WTC11 (cell line): Measurements from ENCODE around the gene BPTF. TPM values are rescaled to one million over a fixed set of nuclear protein-coding genes. Genes with fewer than 3 reads are reported as not detected.

ENCODE experiments used
- ATAC-seq: fragments of 200-7000 bp; cut with Tn5 transposase; 2 replicates; pipeline ENCODE4 v1.10.0; 2021; ENCODE audit warnings: mild to moderate bottlenecking, moderate library complexity
- CTCF ChIA-PET: fragments of 300-600 bp; sonication (Branson Sonifier 250); formaldehyde crosslinking; loops from one replicate; lab custom pipeline; 2021; ENCODE audit warnings: antibody characterized with exemption; lab: Charles Lee
- POLR2A ChIA-PET: fragments of 350-600 bp; sonication (Branson Sonifier 250); formaldehyde crosslinking; loops from one replicate; lab custom pipeline; 2021; ENCODE audit warnings: antibody characterized with exemption; lab: Charles Lee
- DNase-seq: peaks from one replicate; pipeline ENCODE4 v3.0.0; 2021; ENCODE audit warnings: low spot score
- H3K27ac Mint-ChIP-seq: 2 replicates; pipeline ENCODE4 v1.8.0; 2021; ENCODE audit warnings: mixed read lengths
- H3K27me3 Mint-ChIP-seq: 2 replicates; pipeline ENCODE4 v1.8.0; 2021; ENCODE audit warnings: low read depth, mild to moderate bottlenecking, moderate library complexity, mixed read lengths
- H3K36me3 Mint-ChIP-seq: 2 replicates; pipeline ENCODE4 v1.8.0; 2021; ENCODE audit warnings: mixed read lengths
- H3K4me1 Mint-ChIP-seq: 2 replicates; pipeline ENCODE4 v1.8.0; 2022; ENCODE audit warnings: mixed read lengths
- H3K4me3 Mint-ChIP-seq: 2 replicates; pipeline ENCODE4 v1.8.0; 2021; ENCODE audit warnings: mild to moderate bottlenecking, moderate library complexity, mixed read lengths
- H3K9me3 Mint-ChIP-seq: 2 replicates; pipeline ENCODE4 v1.8.0; 2021; ENCODE audit warnings: mixed read lengths
- CBFB ChIP-seq: sonication (generic); formaldehyde crosslinking; IDR thresholded peaks from 2 replicates; pipeline ENCODE4 v1.8.1; 2022; ENCODE audit warnings: mild to moderate bottlenecking, low read depth, missing genetic modification reagents
- ELF4 ChIP-seq: sonication (generic); formaldehyde crosslinking; IDR thresholded peaks from 2 replicates; pipeline ENCODE4 v1.8.1; 2022; ENCODE audit warnings: low read depth, mild to moderate bottlenecking, moderate library complexity, missing genetic modification reagents
- FOXP1 ChIP-seq: sonication (generic); formaldehyde crosslinking; IDR thresholded peaks from 2 replicates; pipeline ENCODE4 v1.8.0; 2022; ENCODE audit warnings: missing genetic modification reagents, mild to moderate bottlenecking, moderate library complexity, borderline replicate concordance
- GRHL2 ChIP-seq: fragments of 250-450 bp; sonication (Bioruptor Pico); IDR thresholded peaks from 2 replicates; pipeline ENCODE4 v1.8.0; 2022; ENCODE audit warnings: mild to moderate bottlenecking, moderate library complexity; ENCODE audit not compliant: insufficient replicate concordance, severe bottlenecking
- MXD4 ChIP-seq: fragments of 250-450 bp; sonication (Bioruptor Pico); IDR thresholded peaks from 2 replicates; pipeline ENCODE4 v1.8.0; 2021; ENCODE audit warnings: mild to moderate bottlenecking, moderate library complexity, borderline replicate concordance
- MYBL2 ChIP-seq: sonication (generic); formaldehyde crosslinking; IDR thresholded peaks from 2 replicates; pipeline ENCODE4 v1.8.1; 2023; ENCODE audit warnings: mild to moderate bottlenecking, moderate library complexity, missing genetic modification reagents
- NFE2L1 ChIP-seq: sonication (generic); formaldehyde crosslinking; IDR thresholded peaks from 2 replicates; pipeline ENCODE4 v1.8.1; 2023; ENCODE audit warnings: missing genetic modification reagents
- NR2C2 ChIP-seq: sonication (generic); formaldehyde crosslinking; IDR thresholded peaks from 2 replicates; pipeline ENCODE4 v1.8.0; 2022; ENCODE audit warnings: mild to moderate bottlenecking, missing genetic modification reagents
- OVOL2 ChIP-seq: fragments of 250-450 bp; sonication (Bioruptor Pico); IDR thresholded peaks from 2 replicates; pipeline ENCODE4 v1.9.0; 2021; ENCODE audit warnings: mild to moderate bottlenecking, borderline replicate concordance
- SMAD3 ChIP-seq: sonication (generic); formaldehyde crosslinking; IDR thresholded peaks from 2 replicates; pipeline ENCODE4 v1.8.0; 2022; ENCODE audit warnings: missing genetic modification reagents, mild to moderate bottlenecking, borderline replicate concordance
- SMAD4 ChIP-seq: sonication (generic); formaldehyde crosslinking; IDR thresholded peaks from 2 replicates; pipeline ENCODE4 v1.8.0; 2022; ENCODE audit warnings: mild to moderate bottlenecking, missing genetic modification reagents
- TCF7 ChIP-seq: sonication (generic); formaldehyde crosslinking; IDR thresholded peaks from 2 replicates; pipeline ENCODE4 v1.8.0; 2022; ENCODE audit warnings: mild to moderate bottlenecking, low read depth, missing genetic modification reagents, moderate library complexity
- ZNF138 ChIP-seq: sonication (generic); formaldehyde crosslinking; conservative IDR thresholded peaks from 2 replicates; pipeline ENCODE4 v1.8.1; 2022; ENCODE audit warnings: mild to moderate bottlenecking, moderate library complexity, missing genetic modification reagents
- ZNF317 ChIP-seq: sonication (generic); formaldehyde crosslinking; IDR thresholded peaks from 2 replicates; pipeline ENCODE4 v1.8.1; 2023; ENCODE audit warnings: low read depth, mild to moderate bottlenecking, moderate library complexity, missing genetic modification reagents, borderline replicate concordance
- ZNF416 ChIP-seq: fragments of 250-450 bp; sonication (Bioruptor Pico); IDR thresholded peaks from 2 replicates; pipeline ENCODE4 v1.9.0; 2021; ENCODE audit warnings: mild to moderate bottlenecking, inconsistent platforms
- total RNA-seq: library from RNA; stranded (reverse); gene quantifications from 3 replicates; pipeline ENCODE4 v1.2.3, GENCODE V29; 2021
- TF ChIP-seq, protein P1 (sequence below): sonication (generic); formaldehyde crosslinking; IDR thresholded peaks from 2 replicates; pipeline ENCODE4 v1.8.1; 2022; ENCODE audit warnings: mild to moderate bottlenecking, moderate library complexity, missing genetic modification reagents
- TF ChIP-seq, protein P2 (sequence below): sonication (generic); formaldehyde crosslinking; IDR thresholded peaks from 2 replicates; pipeline ENCODE4 v1.8.0; 2022; ENCODE audit warnings: mild to moderate bottlenecking, missing genetic modification reagents
- TF ChIP-seq, protein P3 (sequence below): sonication (generic); formaldehyde crosslinking; IDR thresholded peaks from 2 replicates; pipeline ENCODE4 v1.8.0; 2022; ENCODE audit warnings: mild to moderate bottlenecking, missing genetic modification reagents
- TF ChIP-seq, protein P4 (sequence below): sonication (generic); formaldehyde crosslinking; conservative IDR thresholded peaks from 2 replicates; pipeline ENCODE4 v1.8.1; 2022; ENCODE audit warnings: mild to moderate bottlenecking, missing genetic modification reagents
- TF ChIP-seq, protein P5 (sequence below): sonication (generic); formaldehyde crosslinking; conservative IDR thresholded peaks from 2 replicates; pipeline ENCODE4 v1.8.1; 2023; ENCODE audit warnings: mild to moderate bottlenecking, low read depth, missing genetic modification reagents, moderate library complexity
- TF ChIP-seq, protein P6 (sequence below): sonication (generic); formaldehyde crosslinking; IDR thresholded peaks from 2 replicates; pipeline ENCODE4 v1.8.1; 2023; ENCODE audit warnings: mild to moderate bottlenecking, missing genetic modification reagents, moderate library complexity
- TF ChIP-seq, protein P7 (sequence below): sonication (generic); formaldehyde crosslinking; IDR thresholded peaks from 2 replicates; pipeline ENCODE4 v1.8.1; 2023; ENCODE audit warnings: mild to moderate bottlenecking, missing genetic modification reagents, borderline replicate concordance

BPTF gene
- total RNA-seq, 1 experiment from 2014 or later = 178 TPM

DNA sequence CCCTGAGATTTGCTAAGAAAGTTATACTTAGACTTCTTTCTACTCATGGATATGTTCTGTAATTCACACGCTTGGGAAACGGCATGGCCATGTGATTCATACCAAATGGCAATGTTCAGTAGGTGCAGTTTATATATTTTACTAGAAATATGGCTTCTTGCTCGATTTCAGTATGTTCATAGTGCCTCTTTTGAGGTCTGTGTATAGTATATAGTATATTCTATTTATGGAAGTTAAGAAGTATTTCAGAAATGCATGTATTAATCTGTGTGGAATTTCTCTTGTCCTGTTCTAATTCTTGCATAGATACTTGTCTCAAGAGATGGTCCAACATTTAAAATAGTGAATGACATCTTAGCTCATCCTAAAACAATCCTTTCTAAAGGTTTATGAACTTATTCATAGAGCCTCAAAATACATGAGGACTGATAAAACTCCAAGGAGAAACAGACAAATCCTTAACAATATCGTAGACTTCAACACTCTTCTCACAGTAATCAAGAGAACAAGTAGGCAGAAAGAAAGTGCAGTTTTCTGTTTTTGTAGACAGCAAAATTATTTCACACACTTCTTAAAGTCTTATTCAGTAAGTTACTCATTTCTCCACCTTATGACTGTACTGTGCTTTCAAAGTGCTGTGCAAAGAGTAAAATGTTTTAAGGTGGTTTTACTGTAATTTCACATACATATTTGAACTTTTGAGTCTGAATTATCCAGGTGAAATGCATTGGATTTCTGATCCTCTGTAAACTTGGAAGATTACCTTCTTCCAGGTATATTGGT lies 11.1 kb downstream of the BPTF start:
- CTCF ChIA-PET = interaction anchor here (1.2 to 2.4 kb wide), 2 partner anchors 12 to 106 kb away, joined by 4 to 7 read pairs; partner anchors contain the start of gene BPTF
- TF ChIP-seq GRHL2 (CRISPR knock-in tag) (no peak), ZNF317 (no peak), TCF7 (CRISPR knock-in tag) (no peak), MYBL2 (CRISPR knock-in tag) (no peak), ELF4 (CRISPR knock-in tag) (no peak), SMAD4 (no peak), ZNF416 (CRISPR knock-in tag) (no peak)
- TF ChIP-seq, protein P1, sequence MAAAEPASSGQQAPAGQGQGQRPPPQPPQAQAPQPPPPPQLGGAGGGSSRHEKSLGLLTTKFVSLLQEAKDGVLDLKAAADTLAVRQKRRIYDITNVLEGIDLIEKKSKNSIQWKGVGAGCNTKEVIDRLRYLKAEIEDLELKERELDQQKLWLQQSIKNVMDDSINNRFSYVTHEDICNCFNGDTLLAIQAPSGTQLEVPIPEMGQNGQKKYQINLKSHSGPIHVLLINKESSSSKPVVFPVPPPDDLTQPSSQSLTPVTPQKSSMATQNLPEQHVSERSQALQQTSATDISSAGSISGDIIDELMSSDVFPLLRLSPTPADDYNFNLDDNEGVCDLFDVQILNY (CRISPR knock-in tag) = no peak
- TF ChIP-seq, protein P2, sequence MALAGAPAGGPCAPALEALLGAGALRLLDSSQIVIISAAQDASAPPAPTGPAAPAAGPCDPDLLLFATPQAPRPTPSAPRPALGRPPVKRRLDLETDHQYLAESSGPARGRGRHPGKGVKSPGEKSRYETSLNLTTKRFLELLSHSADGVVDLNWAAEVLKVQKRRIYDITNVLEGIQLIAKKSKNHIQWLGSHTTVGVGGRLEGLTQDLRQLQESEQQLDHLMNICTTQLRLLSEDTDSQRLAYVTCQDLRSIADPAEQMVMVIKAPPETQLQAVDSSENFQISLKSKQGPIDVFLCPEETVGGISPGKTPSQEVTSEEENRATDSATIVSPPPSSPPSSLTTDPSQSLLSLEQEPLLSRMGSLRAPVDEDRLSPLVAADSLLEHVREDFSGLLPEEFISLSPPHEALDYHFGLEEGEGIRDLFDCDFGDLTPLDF (CRISPR knock-in tag) = no peak
- TF ChIP-seq, protein P3, sequence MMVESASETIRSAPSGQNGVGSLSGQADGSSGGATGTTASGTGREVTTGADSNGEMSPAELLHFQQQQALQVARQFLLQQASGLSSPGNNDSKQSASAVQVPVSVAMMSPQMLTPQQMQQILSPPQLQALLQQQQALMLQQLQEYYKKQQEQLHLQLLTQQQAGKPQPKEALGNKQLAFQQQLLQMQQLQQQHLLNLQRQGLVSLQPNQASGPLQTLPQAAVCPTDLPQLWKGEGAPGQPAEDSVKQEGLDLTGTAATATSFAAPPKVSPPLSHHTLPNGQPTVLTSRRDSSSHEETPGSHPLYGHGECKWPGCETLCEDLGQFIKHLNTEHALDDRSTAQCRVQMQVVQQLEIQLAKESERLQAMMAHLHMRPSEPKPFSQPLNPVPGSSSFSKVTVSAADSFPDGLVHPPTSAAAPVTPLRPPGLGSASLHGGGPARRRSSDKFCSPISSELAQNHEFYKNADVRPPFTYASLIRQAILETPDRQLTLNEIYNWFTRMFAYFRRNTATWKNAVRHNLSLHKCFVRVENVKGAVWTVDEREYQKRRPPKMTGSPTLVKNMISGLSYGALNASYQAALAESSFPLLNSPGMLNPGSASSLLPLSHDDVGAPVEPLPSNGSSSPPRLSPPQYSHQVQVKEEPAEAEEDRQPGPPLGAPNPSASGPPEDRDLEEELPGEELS (CRISPR knock-in tag) = no peak
- TF ChIP-seq, protein P4, sequence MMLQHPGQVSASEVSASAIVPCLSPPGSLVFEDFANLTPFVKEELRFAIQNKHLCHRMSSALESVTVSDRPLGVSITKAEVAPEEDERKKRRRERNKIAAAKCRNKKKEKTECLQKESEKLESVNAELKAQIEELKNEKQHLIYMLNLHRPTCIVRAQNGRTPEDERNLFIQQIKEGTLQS = no peak
- TF ChIP-seq, all 79 proteins: peak for 0

DNA sequence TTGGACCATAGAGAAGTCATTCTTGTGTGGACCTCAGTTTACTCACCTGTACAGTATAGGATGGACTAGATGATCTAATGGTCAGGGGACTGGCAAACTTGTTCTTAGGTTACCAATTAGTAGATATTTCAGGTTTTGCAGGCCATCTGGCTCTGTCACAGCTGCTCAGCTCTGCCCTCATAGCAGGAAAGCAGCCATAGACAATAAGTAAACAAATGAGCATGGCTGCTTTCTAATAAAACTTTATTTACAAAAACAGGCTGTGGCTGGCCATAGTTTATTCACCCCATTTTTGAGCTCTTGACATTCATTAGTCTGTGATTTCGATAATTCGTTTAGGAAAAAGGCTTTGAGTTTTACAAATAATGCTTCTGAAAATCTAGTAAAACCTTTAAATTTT lies 12.7 kb downstream of the BPTF start:
- Mint-ChIP-seq H3K4me1 (peaks cover 36% of the 10 kb centered on the region), H3K36me3 (no peaks in the 10 kb centered on the region), H3K27me3 (no peaks in the 10 kb centered on the region), H3K4me3 (no peak overlapping the region), H3K27ac (peak overlapping the region; percentile 79), H3K9me3 (no peaks in the 10 kb centered on the region)
- no peak for ATAC-seq
- DNase-seq = no peak
- POLR2A ChIA-PET = no interaction called here
- CTCF ChIA-PET = interaction anchor here (1.2 kb wide), 1 partner anchor 105 kb away, joined by 4 read pairs; no protein-coding TSS in a partner anchor
- TF ChIP-seq NR2C2 (CRISPR knock-in tag) (no peak), ZNF317 (no peak), NFE2L1 (CRISPR knock-in tag) (no peak), OVOL2 (CRISPR knock-in tag) (no peak), CBFB (CRISPR knock-in tag) (no peak), ZNF138 (CRISPR knock-in tag) (no peak), MXD4 (CRISPR knock-in tag) (no peak), FOXP1 (CRISPR knock-in tag) (no peak), SMAD3 (CRISPR knock-in tag) (no peak)
- TF ChIP-seq, protein P5, sequence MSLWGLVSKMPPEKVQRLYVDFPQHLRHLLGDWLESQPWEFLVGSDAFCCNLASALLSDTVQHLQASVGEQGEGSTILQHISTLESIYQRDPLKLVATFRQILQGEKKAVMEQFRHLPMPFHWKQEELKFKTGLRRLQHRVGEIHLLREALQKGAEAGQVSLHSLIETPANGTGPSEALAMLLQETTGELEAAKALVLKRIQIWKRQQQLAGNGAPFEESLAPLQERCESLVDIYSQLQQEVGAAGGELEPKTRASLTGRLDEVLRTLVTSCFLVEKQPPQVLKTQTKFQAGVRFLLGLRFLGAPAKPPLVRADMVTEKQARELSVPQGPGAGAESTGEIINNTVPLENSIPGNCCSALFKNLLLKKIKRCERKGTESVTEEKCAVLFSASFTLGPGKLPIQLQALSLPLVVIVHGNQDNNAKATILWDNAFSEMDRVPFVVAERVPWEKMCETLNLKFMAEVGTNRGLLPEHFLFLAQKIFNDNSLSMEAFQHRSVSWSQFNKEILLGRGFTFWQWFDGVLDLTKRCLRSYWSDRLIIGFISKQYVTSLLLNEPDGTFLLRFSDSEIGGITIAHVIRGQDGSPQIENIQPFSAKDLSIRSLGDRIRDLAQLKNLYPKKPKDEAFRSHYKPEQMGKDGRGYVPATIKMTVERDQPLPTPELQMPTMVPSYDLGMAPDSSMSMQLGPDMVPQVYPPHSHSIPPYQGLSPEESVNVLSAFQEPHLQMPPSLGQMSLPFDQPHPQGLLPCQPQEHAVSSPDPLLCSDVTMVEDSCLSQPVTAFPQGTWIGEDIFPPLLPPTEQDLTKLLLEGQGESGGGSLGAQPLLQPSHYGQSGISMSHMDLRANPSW (CRISPR knock-in tag) = no peak
- TF ChIP-seq, protein P6, sequence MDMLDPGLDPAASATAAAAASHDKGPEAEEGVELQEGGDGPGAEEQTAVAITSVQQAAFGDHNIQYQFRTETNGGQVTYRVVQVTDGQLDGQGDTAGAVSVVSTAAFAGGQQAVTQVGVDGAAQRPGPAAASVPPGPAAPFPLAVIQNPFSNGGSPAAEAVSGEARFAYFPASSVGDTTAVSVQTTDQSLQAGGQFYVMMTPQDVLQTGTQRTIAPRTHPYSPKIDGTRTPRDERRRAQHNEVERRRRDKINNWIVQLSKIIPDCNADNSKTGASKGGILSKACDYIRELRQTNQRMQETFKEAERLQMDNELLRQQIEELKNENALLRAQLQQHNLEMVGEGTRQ = no peak
- TF ChIP-seq, protein P7, sequence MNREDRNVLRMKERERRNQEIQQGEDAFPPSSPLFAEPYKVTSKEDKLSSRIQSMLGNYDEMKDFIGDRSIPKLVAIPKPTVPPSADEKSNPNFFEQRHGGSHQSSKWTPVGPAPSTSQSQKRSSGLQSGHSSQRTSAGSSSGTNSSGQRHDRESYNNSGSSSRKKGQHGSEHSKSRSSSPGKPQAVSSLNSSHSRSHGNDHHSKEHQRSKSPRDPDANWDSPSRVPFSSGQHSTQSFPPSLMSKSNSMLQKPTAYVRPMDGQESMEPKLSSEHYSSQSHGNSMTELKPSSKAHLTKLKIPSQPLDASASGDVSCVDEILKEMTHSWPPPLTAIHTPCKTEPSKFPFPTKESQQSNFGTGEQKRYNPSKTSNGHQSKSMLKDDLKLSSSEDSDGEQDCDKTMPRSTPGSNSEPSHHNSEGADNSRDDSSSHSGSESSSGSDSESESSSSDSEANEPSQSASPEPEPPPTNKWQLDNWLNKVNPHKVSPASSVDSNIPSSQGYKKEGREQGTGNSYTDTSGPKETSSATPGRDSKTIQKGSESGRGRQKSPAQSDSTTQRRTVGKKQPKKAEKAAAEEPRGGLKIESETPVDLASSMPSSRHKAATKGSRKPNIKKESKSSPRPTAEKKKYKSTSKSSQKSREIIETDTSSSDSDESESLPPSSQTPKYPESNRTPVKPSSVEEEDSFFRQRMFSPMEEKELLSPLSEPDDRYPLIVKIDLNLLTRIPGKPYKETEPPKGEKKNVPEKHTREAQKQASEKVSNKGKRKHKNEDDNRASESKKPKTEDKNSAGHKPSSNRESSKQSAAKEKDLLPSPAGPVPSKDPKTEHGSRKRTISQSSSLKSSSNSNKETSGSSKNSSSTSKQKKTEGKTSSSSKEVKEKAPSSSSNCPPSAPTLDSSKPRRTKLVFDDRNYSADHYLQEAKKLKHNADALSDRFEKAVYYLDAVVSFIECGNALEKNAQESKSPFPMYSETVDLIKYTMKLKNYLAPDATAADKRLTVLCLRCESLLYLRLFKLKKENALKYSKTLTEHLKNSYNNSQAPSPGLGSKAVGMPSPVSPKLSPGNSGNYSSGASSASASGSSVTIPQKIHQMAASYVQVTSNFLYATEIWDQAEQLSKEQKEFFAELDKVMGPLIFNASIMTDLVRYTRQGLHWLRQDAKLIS (CRISPR knock-in tag) = no peak

More for the DNA sequence above, 11.1 kb downstream of the BPTF start:
- Mint-ChIP-seq H3K27me3 (no peaks in the 10 kb centered on the region), H3K4me3 (no peak overlapping the region), H3K9me3 (no peaks in the 10 kb centered on the region), H3K4me1 (peaks cover 38% of the 10 kb centered on the region), H3K27ac (peak overlapping the region; percentile 89), H3K36me3 (no peaks in the 10 kb centered on the region)
- DNase-seq (no peak), ATAC-seq (no peak)
- POLR2A ChIA-PET = no interaction called here
